ENCODE measurements around the gene RASGRF1. TPM values are rescaled to one million over a fixed set of nuclear protein-coding genes. Genes with fewer than 3 reads are reported as not detected.

The RASGRF1 gene
- total and polyA plus RNA-seq, 2 experiments from 2014 or later, result 0.06 TPM; not detected in 1

DNA sequence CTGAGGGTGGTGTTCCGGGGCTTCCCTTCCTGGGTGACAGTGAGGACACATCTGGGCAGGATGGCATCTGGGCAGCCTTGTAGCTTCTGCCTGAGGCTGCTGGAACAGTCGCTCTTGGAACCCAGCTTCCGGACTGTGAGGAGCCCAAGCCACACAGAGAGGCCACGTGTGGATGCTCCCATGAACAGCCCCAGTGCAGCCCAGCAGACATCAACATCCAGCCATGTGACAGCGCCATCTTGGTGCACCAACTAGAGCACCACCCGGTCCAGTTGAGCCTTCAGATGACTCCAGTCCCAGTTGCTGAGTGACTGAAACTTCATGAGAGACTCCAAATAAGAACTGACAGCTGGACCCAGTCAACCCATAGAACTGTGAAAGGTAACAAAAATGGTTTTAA, 130.3 kb downstream of the RASGRF1 start:
- no peaks in the 10 kb centered on the region for H3K27me3 ChIP-seq
- no peak for TF ChIP-seq CTCF (IDR thresholded peaks at IDR 0.05; ENCODE audit: low read depth, low read length)
- DNase-seq (ENCODE audit: low read depth in 1 of 2, low spot score in 1 of 2), result no peak
- H3K36me3 ChIP-seq, result no peaks in the 10 kb centered on the region
- H3K9me3 ChIP-seq (ENCODE audit: low read depth), result no peaks in the 10 kb centered on the region
- no peak overlapping the region for H3K4me3 ChIP-seq
- H3K27ac ChIP-seq, result no peak overlapping the region
- H3K4me1 ChIP-seq (ENCODE audit: low read depth), result no peaks in the 10 kb centered on the region

- Histone ChIP-seq H3K4me3 (no peak overlapping the region), H3K27me3 (no peaks in the 10 kb centered on the region), H3K4me1 (ENCODE audit: low read depth) (no peaks in the 10 kb centered on the region), H3K27ac (no peak overlapping the region), H3K9me3 (ENCODE audit: low read depth) (no peaks in the 10 kb centered on the region), H3K36me3 (no peaks in the 10 kb centered on the region)
- DNase-seq (ENCODE audit: low read depth in 1 of 2, low spot score in 1 of 2), result no peak
- TF ChIP-seq CTCF (IDR thresholded peaks at IDR 0.05; ENCODE audit: low read depth, low read length), result no peak
These were observed 131.2 kb downstream of the RASGRF1 start for GRCh38 chr15:78959360-78959759.

GRCh38 chr15:78957416-78958093, 133.0 kb downstream of the RASGRF1 start:
- no peaks in the 10 kb centered on the region for H3K4me1 ChIP-seq (ENCODE audit: low read depth)
- DNase-seq (ENCODE audit: low read depth in 1 of 2, low spot score in 1 of 2), result no peak
- TF ChIP-seq CTCF (IDR thresholded peaks at IDR 0.05; ENCODE audit: low read depth, low read length), result no peak

GRCh38 chr15:78956937-78957336, 133.6 kb downstream of the RASGRF1 start:
- Histone ChIP-seq H3K4me1 (ENCODE audit: low read depth) (no peaks in the 10 kb centered on the region), H3K36me3 (no peaks in the 10 kb centered on the region), H3K27ac (no peak overlapping the region), H3K4me3 (no peak overlapping the region), H3K27me3 (no peaks in the 10 kb centered on the region), H3K9me3 (ENCODE audit: low read depth) (no peaks in the 10 kb centered on the region)
- no peak for DNase-seq (ENCODE audit: low read depth in 1 of 2, low spot score in 1 of 2)
- TF ChIP-seq CTCF (IDR thresholded peaks at IDR 0.05; ENCODE audit: low read depth, low read length), result no peak

More at GRCh38 chr15:78957416-78958093, 133.0 kb downstream of the RASGRF1 start:
- Histone ChIP-seq H3K27me3 (no peaks in the 10 kb centered on the region), H3K4me3 (no peak overlapping the region), H3K9me3 (ENCODE audit: low read depth) (no peaks in the 10 kb centered on the region), H3K36me3 (no peaks in the 10 kb centered on the region), H3K27ac (no peak overlapping the region)

DNA sequence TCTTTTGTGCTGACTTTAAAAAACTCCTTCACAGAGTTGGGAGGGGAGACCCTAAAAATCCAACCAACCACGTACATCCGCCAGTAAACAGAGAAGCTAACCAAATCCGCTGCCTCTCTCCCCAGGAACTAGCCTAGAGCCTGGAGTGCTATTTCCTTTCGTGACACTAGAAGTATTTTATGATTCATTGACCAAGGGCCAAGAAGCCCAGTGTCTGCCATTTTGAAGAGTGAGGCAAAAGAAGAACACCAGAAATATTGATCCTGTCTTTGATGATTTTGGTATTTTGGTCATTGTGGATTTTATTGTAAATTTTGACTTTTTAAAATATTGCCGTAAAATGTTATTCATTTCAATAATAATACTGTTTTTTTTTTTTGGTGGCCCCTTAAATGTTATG, 135.2 kb downstream of the RASGRF1 start:
- Histone ChIP-seq H3K4me1 (ENCODE audit: low read depth) (no peaks in the 10 kb centered on the region), H3K36me3 (no peaks in the 10 kb centered on the region), H3K9me3 (ENCODE audit: low read depth) (no peaks in the 10 kb centered on the region), H3K27ac (no peak overlapping the region), H3K4me3 (no peak overlapping the region), H3K27me3 (no peaks in the 10 kb centered on the region)
- no peak for TF ChIP-seq CTCF (IDR thresholded peaks at IDR 0.05; ENCODE audit: low read depth, low read length)
- DNase-seq (ENCODE audit: low read depth in 1 of 2, low spot score in 1 of 2), result no peak
